K562 (cell line): Measurements from ENCODE around the gene ESD. TPM values are rescaled to one million over a fixed set of nuclear protein-coding genes. Genes with fewer than 3 reads are reported as not detected.

Experiments used
- ATAC-seq: fragments of 200-7000 bp; cut with Tn5 transposase; 3 replicates; pipeline ENCODE4 v1.9.1; 2020; ENCODE audit warnings: moderate library complexity
- BruUV-seq: library from RNA; stranded (reverse); fragments of 400-500 nt; replicated peaks from 2 replicates; lab custom pipeline; 2021; lab: Mats Ljungman, UMichigan
- CTCF ChIA-PET: fragments of 300-600 bp; formaldehyde crosslinking; extraction: SDS; loops from one replicate; lab custom pipeline; 2021; ENCODE audit warnings: low intra/inter-chr PET ratio; lab: Yijun Ruan, JAX
- POLR2A ChIA-PET: fragments of 300-600, 350-650 bp; sonication (Branson Sonifier 250); formaldehyde crosslinking; extraction: SDS; loops from one replicate; lab custom pipeline; 2021; ENCODE audit warnings: antibody characterized with exemption, inconsistent platforms; lab: Yijun Ruan, JAX
- DNase-seq, 4 experiments: peaks; one replicate each; pipeline versions ENCODE4 v3.0.0 to v3.0.0-alpha.2; 2011 to 2018; ENCODE audit warnings: low spot score in 3 of 4, mixed read lengths in 3 of 4; ENCODE audit errors: extremely low read depth in 1 of 4
- FAIRE-seq: peaks from 2 replicates; lab custom pipeline; 2011; peaks lifted over from hg19 to GRCh38; lab: Jason Lieb, UNC
- H2AFZ ChIP-seq: 2 replicates; pipeline ENCODE4 v1.6.0; 2011; ENCODE audit warnings: low read depth, low read length, control low read depth, inconsistent platforms
- H3K27ac ChIP-seq: fragments of 200-600 bp; 3 replicates; pipeline ENCODE4 v1.8.0; 2011; ENCODE audit warnings: low read depth, mild to moderate bottlenecking, control low read depth, inconsistent platforms, low read length, moderate library complexity, mixed read lengths; ENCODE audit errors: extremely low read depth
- H3K27me3 ChIP-seq, 2 experiments: fragments of 300-600 bp in 1 of 2; 2 replicates in 1 of 2; 3 replicates in 1 of 2; pipeline versions ENCODE4 v1.6.0 to v1.8.0; 2011; ENCODE audit warnings: inconsistent platforms in 2 of 2, low read length in 2 of 2, mild to moderate bottlenecking in 1 of 2, mixed read lengths in 1 of 2, moderate library complexity in 1 of 2; ENCODE audit not compliant: control insufficient read depth in 2 of 2, insufficient read depth in 2 of 2
- H3K36me3 ChIP-seq: fragments of 300-600 bp; 3 replicates; pipeline ENCODE4 v1.8.0; 2011; ENCODE audit warnings: mild to moderate bottlenecking, low read length, inconsistent platforms; ENCODE audit not compliant: control insufficient read depth, insufficient read depth
- H3K4me1 ChIP-seq, 2 experiments: fragments of 200-600 bp in 1 of 2; replicated peaks in 1 of 2; 2 replicates in 1 of 2; 3 replicates in 1 of 2; pipeline versions ENCODE4 v1.5.1 to v1.8.0; 2011; ENCODE audit warnings: inconsistent platforms in 2 of 2, low read length in 2 of 2, mild to moderate bottlenecking in 1 of 2, mixed read lengths in 1 of 2, moderate library complexity in 1 of 2; ENCODE audit not compliant: control insufficient read depth in 2 of 2, insufficient read depth in 2 of 2
- H3K4me2 ChIP-seq: 2 replicates; pipeline ENCODE4 v1.6.1; 2011; ENCODE audit warnings: low read length, control low read depth, inconsistent platforms, mixed read lengths; ENCODE audit not compliant: insufficient read depth
- H3K4me3 ChIP-seq: fragments of 200-600 bp; sonication (generic), shearing (Covaris generic); 2 replicates; pipeline ENCODE4 v1.5.1; 2016; ENCODE audit warnings: control low read depth, inconsistent platforms
- H3K79me2 ChIP-seq: fragments of 200-600 bp; 3 replicates; pipeline ENCODE4 v1.8.0; 2011; ENCODE audit warnings: low read length, inconsistent platforms; ENCODE audit not compliant: control insufficient read depth, insufficient read depth
- H3K9ac ChIP-seq, 2 experiments: 2 replicates each; pipeline versions ENCODE4 v1.6.0 to v1.6.1; 2011; ENCODE audit warnings: low read depth in 2 of 2, low read length in 2 of 2, control low read depth in 1 of 2, inconsistent platforms in 1 of 2, mild to moderate bottlenecking in 1 of 2, mixed read lengths in 1 of 2; ENCODE audit not compliant: insufficient read depth in 1 of 2
- H3K9me1 ChIP-seq: one replicate; pipeline ENCODE4 v1.6.0; 2011; ENCODE audit warnings: inconsistent platforms, mild to moderate bottlenecking, low read length, moderate library complexity; ENCODE audit not compliant: control insufficient read depth, insufficient read depth
- H3K9me3 ChIP-seq: replicated peaks from 2 replicates; pipeline ENCODE4 v1.5.1; 2011; ENCODE audit warnings: low read depth, low read length, inconsistent platforms; ENCODE audit not compliant: control insufficient read depth, insufficient read depth
- H4K20me1 ChIP-seq: replicated peaks from 2 replicates; pipeline ENCODE4 v1.6.1; 2011; ENCODE audit warnings: low read length, inconsistent platforms, mixed read lengths; ENCODE audit not compliant: control insufficient read depth, insufficient read depth
- HDAC6 ChIP-seq: IDR thresholded peaks from 2 replicates; pipeline ENCODE4 v1.6.1; 2012; ENCODE audit warnings: low read depth, mild to moderate bottlenecking, control low read depth, inconsistent platforms, low read length, moderate library complexity
- MEF2D ChIP-seq: conservative IDR thresholded peaks from 2 replicates; pipeline ENCODE4 v1.6.1; 2016; ENCODE audit warnings: low read depth, missing genetic modification characterization, missing compliant biosample characterization
- MIER1 ChIP-seq: fragments of 450-650 bp; IDR thresholded peaks from 2 replicates; pipeline ENCODE4 v1.6.1; 2016; ENCODE audit warnings: antibody characterized with exemption, mild to moderate bottlenecking, low read depth
- NFATC3 ChIP-seq: fragments of 450-650 bp; IDR thresholded peaks from 2 replicates; pipeline ENCODE4 v1.6.1; 2017; ENCODE audit warnings: mild to moderate bottlenecking
- PML ChIP-seq: IDR thresholded peaks from 2 replicates; pipeline ENCODE4 v1.6.1; 2012; ENCODE audit warnings: low read length, inconsistent platforms
- POLR3G ChIP-seq: IDR thresholded peaks from 2 replicates; pipeline ENCODE4 v1.6.1; 2011; ENCODE audit not compliant: insufficient read length, insufficient replicate concordance; ENCODE audit errors: extremely low read depth
- RBM17 ChIP-seq: fragments of 200-400 bp; formaldehyde crosslinking; IDR thresholded peaks from 2 replicates; pipeline ENCODE4 v1.6.1; 2017; ENCODE audit warnings: low read depth, mild to moderate bottlenecking, low read length, borderline replicate concordance
- SMARCB1 ChIP-seq: IDR thresholded peaks from 2 replicates; pipeline ENCODE4 v1.6.1; 2011; ENCODE audit warnings: improper control_type of control experiment, low read depth; ENCODE audit not compliant: insufficient read length
- SP2 ChIP-seq: IDR thresholded peaks from 2 replicates; pipeline ENCODE4 v1.6.1; 2011; ENCODE audit warnings: mild to moderate bottlenecking, low read depth, low read length, moderate library complexity; ENCODE audit not compliant: poor library complexity, severe bottlenecking; ENCODE audit errors: extremely low read depth
- ZNF217 ChIP-seq: sonication (generic); formaldehyde crosslinking; IDR thresholded peaks from 2 replicates; pipeline ENCODE4 v1.8.0; 2022; ENCODE audit warnings: mild to moderate bottlenecking, missing genetic modification reagents
- ZNF347 ChIP-seq: fragments of 450-650 bp; formaldehyde crosslinking; IDR thresholded peaks from 2 replicates; pipeline ENCODE4 v1.4.0; 2020; ENCODE audit warnings: low read depth, mild to moderate bottlenecking, moderate library complexity
- ZNF445 ChIP-seq: fragments of 250-450 bp; sonication (Bioruptor Pico); IDR thresholded peaks from 2 replicates; pipeline ENCODE4 v1.4.0; 2020; ENCODE audit warnings: low read depth, mild to moderate bottlenecking, moderate library complexity
- WGBS: fragments of 100-300 bp; shearing (Covaris generic); methylation state at CpG from one replicate; pipeline ENCODE4 v1.1.6; 2016; ENCODE audit warnings: low coverage, mixed read lengths; ENCODE audit not compliant: insufficient coverage; ENCODE audit errors: missing lambda C conversion rate; 5-methylcytosine and 5-hydroxymethylcytosine counted together
- in situ Hi-C: fragments of 300-500 bp; cut with MboI; formaldehyde crosslinking; loops from 4 replicates; pipeline ENCODE4 v1.15.0; 2018; ENCODE audit warnings: inconsistent platforms, mixed read lengths
- intact Hi-C: fragments of 100-400 bp; cut with micrococcal nuclease; formaldehyde crosslinking; loops from 2 replicates; pipeline ENCODE4 v1.14.2; 2022
- polyA plus RNA-seq, 8 experiments: library from polyadenylated mRNA; depleted of rRNA in 4 of 8; stranded (reverse) in 5 of 8; unstranded in 3 of 8; fragments of >200 nt; fragmentation: Nextera tagmentation in 2 of 8; fragmentation: Illumina TruSeq in 1 of 8; extraction: Ambion mirVana in 2 of 8; extraction: Trizol in 1 of 8; gene quantifications; 2 replicates each; pipeline versions ENCODE4 v1.2.1 to v1.2.3, GENCODE V29; 2011 to 2014; ENCODE audit warnings: inconsistent platforms in 1 of 8, missing spikeins in 1 of 8
- total RNA-seq, 7 experiments: library from RNA; depleted of rRNA in 6 of 7; stranded (reverse); fragments of >200 nt in 6 of 7; fragmentation: Illumina TruSeq in 2 of 7; extraction: Trizol in 2 of 7; gene quantifications; 2 replicates each; pipeline versions ENCODE4 v1.2.1 to v1.2.3, GENCODE V29; 2011 to 2021; ENCODE audit warnings: low replicate concordance in 1 of 7
- TF ChIP-seq, protein P1 (sequence below), 3 experiments: IDR thresholded peaks in 2 of 3; conservative IDR thresholded peaks in 1 of 3; 2 replicates each; pipeline ENCODE4 v1.5.1; 2011 to 2012; ENCODE audit warnings: low read length in 3 of 3, mild to moderate bottlenecking in 3 of 3, control low read depth in 2 of 3, improper control_type of control experiment in 1 of 3, inconsistent platforms in 1 of 3, low read depth in 1 of 3, mixed read lengths in 1 of 3, moderate library complexity in 1 of 3; ENCODE audit not compliant: insufficient read depth in 2 of 3

ESD gene
- total and polyA plus RNA-seq, 9 of the 15 experiments (the other 6 are each of a cell fraction or from before 2014, with no cell fraction given) = 88.9 to 402 (median 232) TPM

DNA sequence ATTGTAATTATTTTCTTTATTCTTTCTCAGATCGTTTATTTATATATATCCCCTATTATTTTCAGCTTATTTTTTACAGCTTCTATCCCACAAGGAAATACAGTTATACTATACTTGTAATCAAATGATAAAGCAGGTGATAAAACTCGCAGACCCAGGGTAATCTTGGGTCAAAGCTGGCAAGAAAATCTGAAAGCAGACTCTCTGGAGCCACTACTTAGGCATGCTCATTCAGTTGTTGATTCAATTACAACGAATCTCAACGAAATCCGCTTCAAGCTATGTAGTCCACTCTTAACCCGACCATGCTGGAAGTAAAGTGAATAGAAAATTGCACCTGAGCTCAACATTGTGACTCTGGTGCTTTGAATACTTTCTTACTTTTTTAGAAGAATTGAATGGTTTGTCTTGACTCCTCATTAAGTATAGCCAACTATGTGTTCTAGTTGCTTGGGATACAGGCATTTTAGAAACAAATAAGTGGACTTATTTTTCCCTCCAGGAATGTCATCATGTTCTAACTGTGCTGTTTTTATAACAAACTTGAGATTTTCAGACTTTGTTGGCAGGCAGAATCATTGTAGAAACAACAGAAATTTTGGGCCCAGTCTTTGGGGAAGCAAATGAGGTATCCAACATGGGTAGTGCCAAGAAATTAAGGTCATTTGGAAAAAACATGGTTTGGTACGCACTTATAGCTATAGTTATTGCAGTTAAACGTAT lies 21.4 kb downstream of the ESD start:
- intact Hi-C loops = no loop called here
- 95% methylated on average over 8 of the region's 8 CpGs for WGBS
- Histone ChIP-seq H3K9me3 (no peaks in the 10 kb centered on the region), H2AFZ (no peak overlapping the region), H3K9me1 (no peaks in the 10 kb centered on the region), H3K36me3 (peaks cover 90% of the 10 kb centered on the region), H3K9ac (no peak overlapping the region), H4K20me1 (no peaks in the 10 kb centered on the region), H3K4me1 (no peaks in the 10 kb centered on the region), H3K4me2 (no peak overlapping the region), H3K4me3 (no peak overlapping the region), H3K27ac (no peak overlapping the region), H3K79me2 (no peaks in the 10 kb centered on the region), H3K27me3 (no peaks in the 10 kb centered on the region)
- POLR2A ChIA-PET = interaction anchor here (1.3 kb wide), 1 partner anchor 23 kb away, joined by 3 read pairs; no protein-coding TSS in a partner anchor
- in situ Hi-C loops = no loop called here
- DNase-seq (no peak), ATAC-seq (no peak), FAIRE-seq (no peak)
- CTCF ChIA-PET = no interaction called here
- no TSS peak for BruUV-seq
- TF ChIP-seq ZNF217 (CRISPR knock-in tag) (no peak), MIER1 (no peak), SP2 (no peak), RBM17 (no peak), MEF2D (no peak), ZNF445 (CRISPR knock-in tag) (no peak), PML (no peak), HDAC6 (no peak), SMARCB1 (no peak), POLR3G (no peak), NFATC3 (no peak), ZNF347 (CRISPR knock-in tag) (no peak)
- TF ChIP-seq, protein P1, sequence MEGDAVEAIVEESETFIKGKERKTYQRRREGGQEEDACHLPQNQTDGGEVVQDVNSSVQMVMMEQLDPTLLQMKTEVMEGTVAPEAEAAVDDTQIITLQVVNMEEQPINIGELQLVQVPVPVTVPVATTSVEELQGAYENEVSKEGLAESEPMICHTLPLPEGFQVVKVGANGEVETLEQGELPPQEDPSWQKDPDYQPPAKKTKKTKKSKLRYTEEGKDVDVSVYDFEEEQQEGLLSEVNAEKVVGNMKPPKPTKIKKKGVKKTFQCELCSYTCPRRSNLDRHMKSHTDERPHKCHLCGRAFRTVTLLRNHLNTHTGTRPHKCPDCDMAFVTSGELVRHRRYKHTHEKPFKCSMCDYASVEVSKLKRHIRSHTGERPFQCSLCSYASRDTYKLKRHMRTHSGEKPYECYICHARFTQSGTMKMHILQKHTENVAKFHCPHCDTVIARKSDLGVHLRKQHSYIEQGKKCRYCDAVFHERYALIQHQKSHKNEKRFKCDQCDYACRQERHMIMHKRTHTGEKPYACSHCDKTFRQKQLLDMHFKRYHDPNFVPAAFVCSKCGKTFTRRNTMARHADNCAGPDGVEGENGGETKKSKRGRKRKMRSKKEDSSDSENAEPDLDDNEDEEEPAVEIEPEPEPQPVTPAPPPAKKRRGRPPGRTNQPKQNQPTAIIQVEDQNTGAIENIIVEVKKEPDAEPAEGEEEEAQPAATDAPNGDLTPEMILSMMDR (IDR thresholded peaks at IDR 0.05 in 2 of 3, conservative IDR thresholded peaks at IDR 0.05 in 1 of 3; ENCODE audit: insufficient read depth in 2 of 3, low read depth in 1 of 3, low read length in 3 of 3) = no peak
